ENCODE measurements around the gene NET1. TPM values are rescaled to one million over a fixed set of nuclear protein-coding genes. Genes with fewer than 3 reads are reported as not detected.
"Not testable (repeated sequence)": the region's sequence is repeated elsewhere in the genome, so short reads cannot be mapped to it uniquely, and the experiment has no call there.

The NET1 gene
- polyA plus RNA-seq (2013, experiment 1 of 2; ENCODE audit: insufficient read length): 82.8 TPM
- 79.4 TPM for polyA plus RNA-seq (2013, experiment 2 of 2; ENCODE audit: insufficient read length)

- peak; percentile 85 for DNase-seq
These were observed at the start of gene NET1 for GRCh38 chr10:5412277-5412941. NET1 (plus strand) TSS chr10:5412557; CDS start chr10:5412693, 136 bp downstream.

DNA sequence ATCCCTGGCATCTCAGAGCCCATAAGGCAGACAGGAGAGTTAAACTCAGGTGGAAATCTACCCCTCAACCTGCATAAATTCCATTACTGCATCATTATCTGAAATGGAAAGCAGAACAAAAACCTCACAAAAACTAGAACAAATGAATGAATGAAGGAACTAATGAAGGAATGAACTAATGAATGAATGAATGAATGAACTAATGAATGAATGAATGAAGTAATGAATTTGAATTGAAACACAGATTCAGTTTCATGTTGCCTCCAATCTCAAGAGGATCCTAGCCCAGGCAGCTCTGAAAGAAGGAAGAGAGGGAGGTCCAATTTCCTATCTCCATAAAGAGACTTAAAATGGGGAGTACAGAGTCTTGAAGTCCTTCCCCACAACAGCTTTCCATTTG, 49.5 kb upstream of the NET1 start:
- DNase-seq: no peak

DNA sequence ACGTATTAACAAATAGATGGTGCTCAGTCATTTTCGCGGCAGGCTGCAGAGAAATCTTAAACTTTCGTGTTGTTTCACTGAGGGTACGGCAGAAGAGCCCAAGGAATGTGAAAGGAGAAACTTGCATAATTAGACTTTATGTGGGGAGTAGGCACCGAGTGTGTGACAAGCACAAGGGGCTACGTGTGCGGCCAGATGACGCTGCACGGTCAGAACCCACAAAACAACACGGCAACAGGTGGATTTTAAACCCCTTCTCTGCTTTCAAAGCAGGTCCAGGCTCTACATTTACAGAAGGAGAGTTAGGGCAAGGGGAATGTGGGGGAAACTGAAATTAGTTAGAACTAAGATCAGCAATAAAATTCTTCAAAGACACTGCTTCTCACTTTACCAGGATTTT, 48.0 kb upstream of the NET1 start:
- no peak for DNase-seq

GRCh38 chr10:5364890-5365338, 47.4 kb upstream of the NET1 start, which contains the start of gene UCN3:
UCN3 (plus strand) TSS chr10:5364966; CDS start chr10:5373721, 8,755 bp downstream.
- no peak for DNase-seq

DNA sequence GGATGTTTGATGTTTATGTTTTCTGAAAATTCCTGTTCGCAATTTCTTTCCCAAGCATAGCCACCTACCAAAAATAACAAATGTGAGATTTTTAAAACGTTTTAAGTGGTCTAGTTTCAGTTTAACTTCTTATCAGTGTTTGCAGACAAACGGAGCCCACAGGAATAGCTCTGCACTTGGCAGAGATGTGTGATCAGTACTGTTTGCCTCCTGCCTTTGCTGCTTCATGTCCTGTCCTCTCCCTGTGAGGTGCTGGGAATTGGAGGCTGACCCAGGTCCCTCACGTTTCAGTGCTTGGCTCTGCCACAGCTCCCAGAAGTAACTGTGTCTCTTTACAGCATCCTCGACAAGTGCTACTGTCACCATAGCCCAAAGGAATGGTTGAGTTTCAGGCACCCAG, 46.4 kb upstream of the NET1 start:
- DNase-seq: no peak

DNA sequence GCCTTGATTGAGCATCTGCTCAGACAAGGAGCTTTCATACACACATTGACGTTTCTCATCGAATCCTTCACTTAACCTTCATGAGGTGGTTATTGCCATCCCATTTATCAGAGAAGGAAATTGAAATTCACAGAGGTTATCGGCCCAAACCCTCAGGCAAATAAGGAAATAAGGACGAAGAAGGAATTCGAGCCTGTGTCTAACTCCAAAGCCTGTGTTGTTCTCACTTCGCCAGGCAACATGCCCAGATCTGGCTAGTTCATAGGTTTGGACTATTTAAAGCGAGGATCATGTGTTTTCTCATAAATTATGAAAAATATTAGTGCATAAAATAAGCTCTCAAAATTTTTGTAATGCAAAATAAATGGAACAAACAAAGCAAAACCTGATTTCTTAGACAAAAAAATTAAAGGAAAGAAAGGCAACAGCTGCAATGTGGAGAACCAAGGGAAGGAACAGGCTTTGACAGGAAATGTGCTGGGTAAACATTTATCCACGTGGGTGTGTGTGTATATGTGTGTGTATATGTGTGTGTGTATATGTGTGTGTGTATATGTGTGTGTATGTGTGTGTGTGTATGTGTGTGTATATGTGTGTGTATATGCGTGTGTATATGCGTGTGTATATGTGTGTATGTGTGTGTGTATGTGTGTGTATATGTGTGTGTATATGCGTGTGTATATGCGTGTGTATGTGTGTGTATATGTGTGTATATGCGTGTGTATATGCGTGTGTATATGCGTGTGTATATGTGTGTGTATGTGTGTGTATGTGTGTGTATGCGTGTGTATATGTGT, 42.8 kb upstream of the NET1 start:
- no peak for DNase-seq

- no peak for DNase-seq
These were observed 41.6 kb upstream of the NET1 start for GRCh38 chr10:5370493-5371352.

DNA sequence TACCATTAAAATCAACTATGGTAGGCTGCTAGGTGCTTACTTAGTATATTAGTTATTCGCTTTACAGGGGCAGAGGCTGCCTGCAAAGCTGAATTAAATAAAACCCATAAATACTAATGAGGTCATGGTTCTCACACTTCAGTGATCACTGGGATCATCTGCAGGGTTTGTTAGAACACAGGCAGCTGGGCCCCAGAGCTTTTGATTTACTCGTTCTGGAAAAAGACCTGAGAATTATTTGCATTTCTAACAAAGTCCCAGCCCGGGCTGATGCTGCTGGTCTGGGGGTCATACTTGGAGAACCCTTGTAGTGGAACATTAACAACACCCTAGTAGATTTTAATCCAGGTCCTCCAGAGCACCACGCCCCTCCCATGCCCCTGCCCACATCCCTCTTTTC, 39.0 kb upstream of the NET1 start:
- no peak for DNase-seq

DNA sequence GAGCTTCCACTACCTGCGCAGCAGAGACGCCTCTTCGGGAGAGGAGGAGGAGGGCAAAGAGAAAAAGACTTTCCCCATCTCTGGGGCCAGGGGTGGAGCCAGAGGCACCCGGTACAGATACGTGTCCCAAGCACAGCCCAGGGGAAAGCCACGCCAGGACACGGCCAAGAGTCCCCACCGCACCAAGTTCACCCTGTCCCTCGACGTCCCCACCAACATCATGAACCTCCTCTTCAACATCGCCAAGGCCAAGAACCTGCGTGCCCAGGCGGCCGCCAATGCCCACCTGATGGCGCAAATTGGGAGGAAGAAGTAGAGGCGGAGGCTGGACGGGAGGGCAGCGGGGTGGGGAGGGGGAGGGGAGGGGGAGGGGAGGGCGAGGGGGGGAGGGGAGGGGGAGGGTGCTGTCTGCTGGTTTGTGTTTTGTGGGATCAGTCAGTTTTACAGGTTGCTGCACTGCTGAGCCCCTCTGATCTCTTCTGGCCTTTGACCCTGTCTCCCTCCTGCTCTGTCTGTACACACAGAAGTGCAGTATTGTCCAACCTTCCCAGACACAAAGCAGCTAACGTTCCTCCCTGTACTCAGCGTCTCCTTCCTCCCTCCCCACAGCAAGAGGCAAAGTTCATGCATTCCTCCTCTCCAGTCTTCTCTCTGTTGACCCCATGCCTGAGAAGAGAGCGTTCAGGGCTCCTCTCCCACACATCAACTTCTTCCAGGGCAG, 38.3 kb upstream of the NET1 start:
- no peak for DNase-seq

GRCh38 chr10:5376450-5376849, 35.9 kb upstream of the NET1 start:
- DNase-seq: no peak

GRCh38 chr10:5379202-5379601, 33.2 kb upstream of the NET1 start:
- DNase-seq: not testable (repeated sequence)

GRCh38 chr10:5380395-5380794, 32.0 kb upstream of the NET1 start:
- not testable (repeated sequence) for DNase-seq

DNA sequence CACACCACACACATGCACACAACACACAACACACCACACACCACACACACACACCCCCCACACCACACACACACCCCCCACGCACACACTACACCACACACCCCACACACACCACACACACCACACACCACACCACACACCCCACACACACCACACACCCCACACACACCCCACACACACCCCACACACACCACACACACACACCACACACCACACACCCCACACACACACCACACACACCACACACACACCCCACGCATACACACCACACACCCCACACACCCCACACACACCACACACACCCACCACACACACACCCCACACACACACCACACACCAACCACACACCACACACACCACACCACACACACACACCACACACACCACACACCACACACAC, 31.2 kb upstream of the NET1 start:
- no peak for DNase-seq

- no peak for DNase-seq
These were observed 27.1 kb upstream of the NET1 start for GRCh38 chr10:5385224-5385623.

- no peak for DNase-seq
These were observed 25.2 kb upstream of the NET1 start for GRCh38 chr10:5387169-5387568.

DNA sequence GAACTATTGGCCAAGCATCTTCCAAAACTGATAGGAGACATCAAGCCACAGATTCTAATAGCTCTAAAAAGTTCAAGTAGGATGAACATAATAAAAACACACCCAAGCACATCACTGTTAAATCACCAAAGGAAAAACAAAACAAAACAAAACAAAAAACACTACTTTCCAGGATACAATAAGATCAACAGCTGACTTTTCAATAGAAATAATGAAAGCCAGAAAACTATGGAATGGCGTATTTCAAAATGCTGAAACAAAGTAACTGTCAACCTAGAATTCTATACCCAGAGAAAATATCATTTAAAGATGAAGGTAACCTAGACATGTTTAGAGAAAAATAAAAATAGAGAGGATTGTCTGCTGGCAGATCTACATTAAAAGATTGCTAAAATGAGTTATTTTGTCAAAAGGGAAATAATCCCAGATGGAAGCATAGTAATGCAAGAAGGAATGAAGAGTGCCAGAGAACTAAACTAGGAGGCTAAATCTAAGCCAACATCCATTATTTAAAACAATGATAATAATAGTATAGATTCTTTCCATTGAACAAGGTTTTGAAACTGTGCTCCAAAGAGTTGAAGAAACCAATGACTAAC, 21.7 kb upstream of the NET1 start:
- DNase-seq: no peak

GRCh38 chr10:5391790-5392189, 20.6 kb upstream of the NET1 start:
- DNase-seq: no peak

- DNase-seq: no peak
These were observed 18.8 kb upstream of the NET1 start for GRCh38 chr10:5393529-5393928.

- DNase-seq: no peak
These were observed 17.2 kb upstream of the NET1 start for GRCh38 chr10:5395168-5395567.

DNA sequence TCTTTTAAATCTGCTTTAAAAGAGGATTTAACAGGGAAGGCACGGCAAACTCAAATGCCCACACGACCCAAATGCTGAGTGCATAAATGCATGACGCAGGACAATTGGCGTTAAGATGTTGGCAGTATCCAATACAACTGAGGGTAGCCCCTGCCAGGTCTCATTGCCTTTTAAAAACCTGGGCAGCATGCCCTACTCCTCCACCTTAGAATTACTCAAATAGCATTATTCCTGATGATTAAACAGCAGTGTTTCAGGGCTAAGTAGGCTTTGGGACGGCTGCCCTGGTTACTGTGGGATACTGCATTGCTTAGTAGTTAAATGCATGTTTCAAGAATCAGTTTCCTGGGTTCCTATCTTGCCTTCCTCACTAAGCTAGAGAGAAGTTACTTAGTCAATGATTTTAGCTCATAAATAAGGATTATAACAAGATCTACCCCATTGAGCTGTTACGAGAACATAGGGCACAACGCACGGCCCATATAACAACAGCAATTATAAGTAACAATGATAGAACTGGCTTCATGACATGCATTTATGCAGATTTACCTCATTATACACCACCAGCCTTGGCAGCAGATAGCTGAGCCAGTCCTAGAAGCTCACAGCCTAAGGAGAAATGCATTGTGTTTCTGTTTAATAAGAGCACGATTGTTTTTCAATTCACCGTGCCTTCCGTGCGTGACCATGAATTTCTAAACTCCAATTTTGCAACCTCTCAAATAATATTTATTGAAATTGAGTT, 15.6 kb upstream of the NET1 start:
- DNase-seq: no peak

DNA sequence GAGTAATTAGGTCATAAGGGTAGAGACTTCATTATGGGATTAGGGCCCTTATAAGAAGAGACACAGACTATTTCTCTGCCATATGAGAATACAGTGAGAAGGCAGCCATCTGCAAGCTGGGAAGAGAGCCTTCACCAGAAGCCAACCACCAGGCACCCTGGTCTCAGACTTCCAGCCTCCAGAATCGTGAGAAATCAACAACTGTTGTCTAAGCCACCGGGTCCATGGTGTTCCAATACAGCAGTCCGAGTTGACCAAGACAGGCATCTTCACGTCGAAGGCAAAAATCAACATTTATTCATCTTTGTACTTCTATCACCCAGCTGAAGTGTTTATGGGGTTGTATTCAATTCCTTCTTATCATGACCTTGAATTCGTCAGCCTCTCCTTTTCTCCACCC, 13.0 kb upstream of the NET1 start:
- DNase-seq: no peak
